ENCODE results near the gene KCNE3. TPM values are rescaled to one million over a fixed set of nuclear protein-coding genes. Genes with fewer than 3 reads are reported as not detected.

The KCNE3 gene
- total and polyA plus RNA-seq, 2 of the 4 experiments (the other 2 are of a cell fraction): 0.05 to 0.18 TPM

GRCh38 chr11:74490941-74491340, 23.6 kb upstream of the KCNE3 start:
- Histone ChIP-seq H2BK15ac (ENCODE audit: low read depth, low read length) (no peak overlapping the region), H2BK5ac (ENCODE audit: low read depth, low read length, poor library complexity, severe bottlenecking) (no peak overlapping the region), H4K5ac (ENCODE audit: low read depth, low read length) (no peak overlapping the region), H4K8ac (ENCODE audit: low read depth in 2 of 2, low read length in 2 of 2) (no peak overlapping the region), H3K79me1 (ENCODE audit: low read depth in 1 of 2, low read length in 2 of 2) (peaks cover 0 to 4% of the 10 kb centered on the region in 2 experiments; a peak in 1 of 4 replicates), H3K4me3 (ENCODE audit: insufficient read depth, low read depth, low read length) (no peak overlapping the region), H3K4me2 (ENCODE audit: low read depth, low read length) (no peak overlapping the region), H3K18ac (ENCODE audit: low read depth, low read length) (no peak overlapping the region), H3K14ac (replicated peaks; ENCODE audit: low read depth, low read length) (no peak overlapping the region), H3K27me3 (ENCODE audit: control insufficient read depth, insufficient read depth, low read length) (peaks cover 12% of the 10 kb centered on the region), H3K9me1 (ENCODE audit: insufficient read depth, low read length) (peaks cover 8% of the 10 kb centered on the region; the same call in 1 of the 2 replicates), H2AK9ac (replicated peaks; ENCODE audit: low read depth, low read length, poor library complexity) (no peak overlapping the region), H3K9me3 (ENCODE audit: control insufficient read depth, insufficient read depth, low read length) (no peaks in the 10 kb centered on the region), H3K4ac (ENCODE audit: low read depth, low read length) (no peak overlapping the region), H3K56ac (ENCODE audit: extremely low read depth, insufficient read depth, low read length) (no peak overlapping the region), H3K23ac (ENCODE audit: low read depth, low read length) (no peak overlapping the region), H3K9ac (ENCODE audit: low read depth, low read length) (no peak overlapping the region), H4K91ac (ENCODE audit: insufficient read depth, low read depth, low read length) (no peak overlapping the region), H3K27ac (ENCODE audit: insufficient read depth, low read length) (no peak overlapping the region), H2BK20ac (ENCODE audit: low read depth, low read length) (no peak overlapping the region), H2BK120ac (ENCODE audit: low read depth, low read length) (no peak overlapping the region), H2AFZ (replicated peaks; ENCODE audit: low read length, poor library complexity) (no peak overlapping the region), H4K20me1 (ENCODE audit: insufficient read depth, low read length) (no peaks in the 10 kb centered on the region), H3K4me1 (ENCODE audit: control insufficient read depth, insufficient read depth, low read length) (no peaks in the 10 kb centered on the region), H2AK5ac (ENCODE audit: low read depth, low read length) (no peak overlapping the region), H3K36me3 (ENCODE audit: control insufficient read depth, insufficient read depth, low read length) (no peaks in the 10 kb centered on the region)
- intact Hi-C loops (cut with micrococcal nuclease): no loop called here
- in situ Hi-C loops (cut with MboI; ENCODE audit: low sequenced_read_pairs): no loop called here
- CTCF ChIA-PET: no interaction called here
- WGBS, 2 experiments (ENCODE audit: extremely low coverage in 2 of 2, insufficient read length in 1 of 2): 86% methylated on average over 3 of the region's 4 CpGs; no CpG with 5 or more reads in 1 of the 2 experiments
- DNase-seq (no peak), ATAC-seq (ENCODE audit: low read depth) (no peak)
- dilution Hi-C loops (cut with HindIII; ENCODE audit: low sequenced_read_pairs, unreplicated experiment): no loop called here
- TF ChIP-seq CHD1 (IDR thresholded peaks at IDR 0.05; ENCODE audit: low read depth, low read length) (no peak), ELK1 (IDR thresholded peaks at IDR 0.05; ENCODE audit: borderline replicate concordance, low read depth, low read length) (no peak), RAD21 (IDR thresholded peaks at IDR 0.05; ENCODE audit: low read length) (no peak), SMC3 (IDR thresholded peaks at IDR 0.05; ENCODE audit: low read depth, low read length) (no peak), MAFK (IDR thresholded peaks at IDR 0.05; ENCODE audit: low read depth, low read length) (no peak), RCOR1 (IDR thresholded peaks at IDR 0.05; ENCODE audit: insufficient replicate concordance, low read length) (no peak), FOS (IDR thresholded peaks at IDR 0.05; ENCODE audit: low read depth, low read length) (no peak), NFE2L2 (IDR thresholded peaks at IDR 0.05; ENCODE audit: low read depth, low read length) (no peak), RFX5 (IDR thresholded peaks at IDR 0.05; ENCODE audit: low read depth, low read length) (no peak), USF2 (IDR thresholded peaks at IDR 0.05; ENCODE audit: low read depth, low read length) (no peak), MXI1 (IDR thresholded peaks at IDR 0.05; ENCODE audit: borderline replicate concordance, low read depth, low read length) (no peak), BHLHE40 (IDR thresholded peaks at IDR 0.05; ENCODE audit: low read depth, low read length) (no peak), CTCF (conservative IDR thresholded peaks at IDR 0.05; ENCODE audit: low read depth, low read length) (no peak)
- POLR2A ChIA-PET (ENCODE audit: unreplicated experiment): no interaction called here
- no TSS peak for BruUV-seq (replicated peaks)
